ENCODE measurements around the gene CNKSR2. TPM values are rescaled to one million over a fixed set of nuclear protein-coding genes. Genes with fewer than 3 reads are reported as not detected.

CNKSR2 gene
- total RNA-seq, 1 experiment from 2014 or later, result 52.9 TPM

- Histone ChIP-seq H2BK20ac (ENCODE audit: low read depth, low read length, poor library complexity, severe bottlenecking) (no peak overlapping the region), H3K9me3 (ENCODE audit: control insufficient read depth, low read depth, low read length) (peaks cover 16% of the 10 kb centered on the region), H2AFZ (ENCODE audit: low read length) (no peak overlapping the region), H3K4ac (ENCODE audit: low read depth, low read length) (no peak overlapping the region), H3K79me2 (ENCODE audit: insufficient read depth, low read length) (no peaks in the 10 kb centered on the region; the same call in 1 of the 2 replicates), H2BK15ac (ENCODE audit: low read depth, low read length) (no peak overlapping the region), H3K14ac (ENCODE audit: insufficient read depth, low read length) (no peak overlapping the region), H2BK12ac (ENCODE audit: insufficient read length, low read depth, low read length) (no peak overlapping the region), H3K23me2 (ENCODE audit: insufficient read length, low read depth, low read length, poor library complexity, severe bottlenecking) (no peaks in the 10 kb centered on the region), H3K4me2 (ENCODE audit: insufficient read depth, insufficient read length, low read length) (no peak overlapping the region), H3K23ac (ENCODE audit: insufficient read length, low read depth, low read length) (no peak overlapping the region), H2BK120ac (ENCODE audit: low read depth, low read length, poor library complexity, severe bottlenecking) (no peak overlapping the region), H4K91ac (ENCODE audit: insufficient read length, low read depth, low read length) (no peak overlapping the region), H3T11ph (ENCODE audit: low read length) (no peak overlapping the region), H3K56ac (ENCODE audit: insufficient read length, low read depth, low read length) (no peak overlapping the region), H2BK5ac (ENCODE audit: insufficient read length, low read length) (no peak overlapping the region), H3K27ac (ENCODE audit: insufficient read length, low read depth, low read length) (no peak overlapping the region), H3K4me1 (ENCODE audit: insufficient read depth, low read length) (no peaks in the 10 kb centered on the region), H3K27me3 (ENCODE audit: insufficient read depth, low read length) (no peaks in the 10 kb centered on the region), H4K20me1 (ENCODE audit: control insufficient read depth, insufficient read depth, insufficient read length) (no peaks in the 10 kb centered on the region), H2AK5ac (ENCODE audit: insufficient read length, low read length) (no peak overlapping the region), H3K9ac (ENCODE audit: extremely low read depth, insufficient read length, low read length) (no peak overlapping the region), H4K5ac (ENCODE audit: insufficient read length, low read depth, low read length) (no peak overlapping the region), H4K8ac (replicated peaks; ENCODE audit: insufficient read length, low read depth, low read length) (no peak overlapping the region), H3K18ac (ENCODE audit: insufficient read length, low read depth, low read length) (no peak overlapping the region), H3K79me1 (ENCODE audit: insufficient read depth, low read depth, low read length, poor library complexity, severe bottlenecking) (no peaks in the 10 kb centered on the region)
- TF ChIP-seq, protein P1, sequence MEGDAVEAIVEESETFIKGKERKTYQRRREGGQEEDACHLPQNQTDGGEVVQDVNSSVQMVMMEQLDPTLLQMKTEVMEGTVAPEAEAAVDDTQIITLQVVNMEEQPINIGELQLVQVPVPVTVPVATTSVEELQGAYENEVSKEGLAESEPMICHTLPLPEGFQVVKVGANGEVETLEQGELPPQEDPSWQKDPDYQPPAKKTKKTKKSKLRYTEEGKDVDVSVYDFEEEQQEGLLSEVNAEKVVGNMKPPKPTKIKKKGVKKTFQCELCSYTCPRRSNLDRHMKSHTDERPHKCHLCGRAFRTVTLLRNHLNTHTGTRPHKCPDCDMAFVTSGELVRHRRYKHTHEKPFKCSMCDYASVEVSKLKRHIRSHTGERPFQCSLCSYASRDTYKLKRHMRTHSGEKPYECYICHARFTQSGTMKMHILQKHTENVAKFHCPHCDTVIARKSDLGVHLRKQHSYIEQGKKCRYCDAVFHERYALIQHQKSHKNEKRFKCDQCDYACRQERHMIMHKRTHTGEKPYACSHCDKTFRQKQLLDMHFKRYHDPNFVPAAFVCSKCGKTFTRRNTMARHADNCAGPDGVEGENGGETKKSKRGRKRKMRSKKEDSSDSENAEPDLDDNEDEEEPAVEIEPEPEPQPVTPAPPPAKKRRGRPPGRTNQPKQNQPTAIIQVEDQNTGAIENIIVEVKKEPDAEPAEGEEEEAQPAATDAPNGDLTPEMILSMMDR (conservative IDR thresholded peaks at IDR 0.05), result no peak
- Mint-ChIP-seq H3K4me3 (no peak overlapping the region), H3K9me3 (peaks cover 6 to 30% of the 10 kb centered on the region in 2 experiments; a peak in 4 of 5 replicates), H3K27ac (peak overlapping the region in 2 of 3 experiments; percentile 13 to 53; a peak in 2 of 7 replicates), H3K27me3 (ENCODE audit: low read depth) (no peaks in the 10 kb centered on the region), H3K4me1 (peaks cover 31 to 44% of the 10 kb centered on the region in 2 experiments), H3K36me3 (ENCODE audit: insufficient read depth in 1 of 3, low read depth in 3 of 3) (peaks cover 17 to 25% (median 21%) of the 10 kb centered on the region in 3 experiments)
- DNase-seq, result no peak
- no CpG with 5 or more reads among the region's 1 CpG for WGBS (ENCODE audit: extremely low coverage, insufficient read length, low lambda C conversion rate)
These were observed 10.0 kb downstream of the CNKSR2 start for GRCh38 chrX:21384178-21384577.
